Dermis blood vessel endothelial cell (primary cell): ENCODE data around the gene UBE2U. TPM values are rescaled to one million over a fixed set of nuclear protein-coding genes. Genes with fewer than 3 reads are reported as not detected.
"Not testable (repeated sequence)": the region's sequence is repeated elsewhere in the genome, so short reads cannot be mapped to it uniquely, and the experiment has no call there.

Experiments
- DNase-seq: peaks from one replicate; pipeline ENCODE4 v3.0.0; 2010
- total RNA-seq: library from RNA; depleted of rRNA; stranded (reverse); fragments of >200 nt; gene quantifications from 2 replicates; pipeline ENCODE4 v1.2.3, GENCODE V29; 2014

The UBE2U gene
- total RNA-seq, 1 donor from 2014 or later, result not detected

- DNase-seq, result no peak
Observed at GRCh38 chr1:64194168-64195080, 9.0 kb upstream of the UBE2U start.

GRCh38 chr1:64195081-64195395 lies 8.4 kb upstream of the UBE2U start:
- no peak for DNase-seq

GRCh38 chr1:64196074-64196870 lies 7.2 kb upstream of the UBE2U start:
- no peak for DNase-seq

GRCh38 chr1:64197076-64197475 lies 6.3 kb upstream of the UBE2U start:
- DNase-seq, result no peak

- no peak for DNase-seq
Observed at GRCh38 chr1:64199154-64199553, 4.3 kb upstream of the UBE2U start.

GRCh38 chr1:64200064-64200463 lies 3.4 kb upstream of the UBE2U start:
- DNase-seq, result no peak

GRCh38 chr1:64209221-64209620 lies 5.8 kb downstream of the UBE2U start:
- DNase-seq, result no peak

GRCh38 chr1:64212031-64212430 lies 8.6 kb downstream of the UBE2U start:
- DNase-seq, result no peak

GRCh38 chr1:64215576-64215975 lies 12.2 kb downstream of the UBE2U start:
- no peak for DNase-seq

GRCh38 chr1:64220241-64220640 lies 16.8 kb downstream of the UBE2U start:
- no peak for DNase-seq

- no peak for DNase-seq
Observed at GRCh38 chr1:64223329-64224151, 20.1 kb downstream of the UBE2U start.

- DNase-seq, result not testable (repeated sequence)
Observed at GRCh38 chr1:64224236-64224635, 20.8 kb downstream of the UBE2U start.

- DNase-seq, result no peak
Observed at GRCh38 chr1:64228167-64228957, 24.9 kb downstream of the UBE2U start.

GRCh38 chr1:64229307-64229706 lies 25.9 kb downstream of the UBE2U start:
- no peak for DNase-seq

- peak; percentile 4 for DNase-seq
Observed at GRCh38 chr1:64231153-64231552, 27.7 kb downstream of the UBE2U start.

- DNase-seq, result no peak
Observed at GRCh38 chr1:64231654-64232053, 28.2 kb downstream of the UBE2U start.

GRCh38 chr1:64234714-64235113 lies 31.3 kb downstream of the UBE2U start:
- DNase-seq, result no peak

- DNase-seq, result no peak
Observed at GRCh38 chr1:64235181-64235580, 31.8 kb downstream of the UBE2U start.

GRCh38 chr1:64235910-64236309 lies 32.5 kb downstream of the UBE2U start:
- no peak for DNase-seq

GRCh38 chr1:64236541-64236954 lies 33.1 kb downstream of the UBE2U start:
- DNase-seq, result no peak

- DNase-seq, result not testable (repeated sequence)
Observed at GRCh38 chr1:64239519-64239918, 36.1 kb downstream of the UBE2U start.

- DNase-seq, result no peak
Observed at GRCh38 chr1:64240206-64240605, 36.8 kb downstream of the UBE2U start.
